GM23338 (cell line): Measurements from ENCODE around the gene AMFR. TPM values are rescaled to one million over a fixed set of nuclear protein-coding genes. Genes with fewer than 3 reads are reported as not detected.

Experiments
- ATAC-seq: fragments of 200-7000 bp; cut with Tn5 transposase; 3 replicates; pipeline ENCODE4 v1.9.1; 2020
- DNase-seq: peaks from one replicate; pipeline ENCODE4 v3.0.0-alpha.2; 2015; ENCODE audit warnings: low spot score
- H2AFZ ChIP-seq: fragments of 200-600 bp; sonication (generic); 2 replicates; pipeline ENCODE4 v1.8.0; 2016; ENCODE audit warnings: antibody characterized with exemption, mild to moderate bottlenecking, moderate library complexity
- H3F3A ChIP-seq: fragments of 200-600 bp; sonication (generic); replicated peaks from 2 replicates; pipeline ENCODE4 v1.8.0; 2017; ENCODE audit warnings: antibody characterized with exemption, mixed run types, low read depth
- H3K27ac ChIP-seq: fragments of 200-600 bp; sonication (generic); 2 replicates; pipeline ENCODE4 v1.6.1; 2016; ENCODE audit warnings: low read depth
- H3K27me3 ChIP-seq: fragments of 200-600 bp; sonication (generic); 2 replicates; pipeline ENCODE4 v1.8.0; 2016; ENCODE audit warnings: mild to moderate bottlenecking, mixed run types, moderate library complexity; ENCODE audit not compliant: insufficient read depth
- H3K36me3 ChIP-seq: fragments of 200-600 bp; sonication (generic); 2 replicates; pipeline ENCODE4 v1.8.0; 2016; ENCODE audit warnings: mild to moderate bottlenecking; ENCODE audit not compliant: insufficient read depth
- H3K4me1 ChIP-seq: fragments of 200-600 bp; sonication (generic); 2 replicates; pipeline ENCODE4 v1.8.0; 2016; ENCODE audit warnings: mild to moderate bottlenecking, moderate library complexity; ENCODE audit not compliant: insufficient read depth
- H3K4me2 ChIP-seq: fragments of 200-600 bp; sonication (generic); 2 replicates; pipeline ENCODE4 v1.7.1; 2017; ENCODE audit warnings: mixed run types
- H3K4me3 ChIP-seq: fragments of 200-600 bp; sonication (generic); 2 replicates; pipeline ENCODE4 v1.6.1; 2016; ENCODE audit warnings: mixed run types
- H3K79me2 ChIP-seq: fragments of 200-600 bp; sonication (generic); replicated peaks from 2 replicates; pipeline ENCODE4 v1.8.0; 2017; ENCODE audit warnings: mild to moderate bottlenecking; ENCODE audit not compliant: insufficient read depth
- H3K9me2 ChIP-seq: fragments of 200-600 bp; sonication (generic); 2 replicates; pipeline ENCODE4 v1.8.0; 2017; ENCODE audit not compliant: insufficient read depth
- H4K20me1 ChIP-seq: fragments of 200-600 bp; sonication (generic); replicated peaks from 2 replicates; pipeline ENCODE4 v1.8.0; 2017; ENCODE audit warnings: mild to moderate bottlenecking; ENCODE audit not compliant: insufficient read depth
- H3K27ac Mint-ChIP-seq: 2 replicates; pipeline ENCODE4 v1.8.0; 2020; ENCODE audit warnings: inconsistent platforms, mild to moderate bottlenecking, moderate library complexity, mixed read lengths
- H3K27me3 Mint-ChIP-seq: 3 replicates; pipeline ENCODE4 v1.8.0; 2022; ENCODE audit warnings: low read depth, mild to moderate bottlenecking, moderate library complexity, mixed read lengths, inconsistent platforms; ENCODE audit not compliant: insufficient read depth, poor library complexity
- H3K36me3 Mint-ChIP-seq: 3 replicates; pipeline ENCODE4 v1.8.0; 2021; ENCODE audit warnings: low read depth, mild to moderate bottlenecking, inconsistent platforms, moderate library complexity, mixed read lengths
- H3K4me1 Mint-ChIP-seq: 3 replicates; pipeline ENCODE4 v1.8.0; 2020; ENCODE audit warnings: mild to moderate bottlenecking, inconsistent platforms, mixed read lengths
- H3K4me3 Mint-ChIP-seq: 3 replicates; pipeline ENCODE4 v1.8.0; 2021; ENCODE audit warnings: moderate library complexity, mild to moderate bottlenecking, inconsistent platforms, mixed read lengths
- H3K9me3 Mint-ChIP-seq: 3 replicates; pipeline ENCODE4 v1.8.0; 2020; ENCODE audit warnings: moderate library complexity, mild to moderate bottlenecking, inconsistent platforms, mixed read lengths
- CREB1 ChIP-seq: fragments of 250-450 bp; sonication (Bioruptor Pico); IDR thresholded peaks from 2 replicates; pipeline ENCODE4 v1.5.0; 2020; ENCODE audit warnings: low read depth, mild to moderate bottlenecking, moderate library complexity
- CTCF ChIP-seq, 2 experiments: fragments of 200-600 bp in 1 of 2; sonication (generic) in 1 of 2; conservative IDR thresholded peaks; 2 replicates each; pipeline versions ENCODE4 v1.5.1 to v1.6.1; 2016 to 2017; ENCODE audit warnings: antibody characterized with exemption in 2 of 2, low read depth in 2 of 2, mild to moderate bottlenecking in 2 of 2, moderate library complexity in 1 of 2
- ETS1 ChIP-seq: IDR thresholded peaks from 2 replicates; pipeline ENCODE4 v1.6.1; 2016; ENCODE audit warnings: antibody characterized with exemption
- EZH2 ChIP-seq: fragments of 200-600 bp; sonication (generic); IDR thresholded peaks from one replicate; pipeline ENCODE4 v1.8.0; 2017; ENCODE audit warnings: antibody characterized with exemption, mild to moderate bottlenecking, low read depth; ENCODE audit not compliant: unreplicated experiment
- EZH2phosphoT487 ChIP-seq: fragments of 200-600 bp; sonication (generic); IDR thresholded peaks from one replicate; pipeline ENCODE4 v1.8.1; 2018; ENCODE audit warnings: antibody characterized with exemption; ENCODE audit not compliant: unreplicated experiment
- JUNB ChIP-seq: IDR thresholded peaks from one replicate; pipeline ENCODE4 v1.6.1; 2016; ENCODE audit warnings: antibody characterized with exemption; ENCODE audit not compliant: unreplicated experiment
- NANOG ChIP-seq: IDR thresholded peaks from 2 replicates; pipeline ENCODE4 v1.6.1; 2016; ENCODE audit warnings: antibody characterized with exemption, borderline replicate concordance
- POLR2AphosphoS5 ChIP-seq: IDR thresholded peaks from 2 replicates; pipeline ENCODE4 v1.6.1; 2016; ENCODE audit warnings: antibody characterized with exemption, low read depth
- REST ChIP-seq: IDR thresholded peaks from one replicate; pipeline ENCODE4 v1.6.1; 2018; ENCODE audit warnings: antibody characterized with exemption; ENCODE audit not compliant: unreplicated experiment
- STAT1 ChIP-seq: IDR thresholded peaks from one replicate; pipeline ENCODE4 v1.6.1; 2016; ENCODE audit warnings: antibody characterized with exemption; ENCODE audit not compliant: unreplicated experiment
- ZNF114 ChIP-seq: fragments of 250-450 bp; sonication (Bioruptor Pico); IDR thresholded peaks from 2 replicates; pipeline ENCODE4 v1.5.0; 2020; ENCODE audit warnings: mild to moderate bottlenecking, moderate library complexity
- polyA plus RNA-seq: library from polyadenylated mRNA; unstranded; fragments of >200 nt; fragmentation: Nextera tagmentation; extraction: Ambion mirVana; gene quantifications from 2 replicates; pipeline ENCODE4 v1.2.1, GENCODE V29; 2016
- total RNA-seq: library from RNA; depleted of rRNA; stranded (reverse); fragments of >200 nt; shearing (Covaris generic); gene quantifications from 2 replicates; pipeline ENCODE4 v1.2.3, GENCODE V29; 2014
- TF ChIP-seq, protein P1 (sequence below): fragments of 250-450 bp; sonication (Bioruptor Pico); IDR thresholded peaks from 2 replicates; pipeline ENCODE4 v1.5.0; 2020; ENCODE audit warnings: mild to moderate bottlenecking, moderate library complexity

Gene AMFR
- total and polyA plus RNA-seq, 2 experiments from 2014 or later, result 9.0 to 41.1 TPM

GRCh38 chr16:56367764-56368163 is 57.6 kb downstream of the AMFR start (continued):
- TF ChIP-seq CTCF (conservative IDR thresholded peaks at IDR 0.05; ENCODE audit: low read depth in 2 of 2) (no peak), CREB1 (no peak), REST (no peak), NANOG (no peak), ETS1 (no peak), EZH2phosphoT487 (no peak), JUNB (no peak), POLR2AphosphoS5 (no peak), EZH2 (no peak)

- Histone ChIP-seq H3F3A (no peaks in the 10 kb centered on the region), H3K9me2 (no peaks in the 10 kb centered on the region), H3K36me3 (no peaks in the 10 kb centered on the region), H3K79me2 (no peaks in the 10 kb centered on the region), H3K4me1 (no peaks in the 10 kb centered on the region), H3K27me3 (no peaks in the 10 kb centered on the region), H3K4me2 (no peak overlapping the region), H3K4me3 (no peak overlapping the region), H3K27ac (no peak overlapping the region), H2AFZ (no peak overlapping the region), H4K20me1 (no peaks in the 10 kb centered on the region; the same call in 1 of the 2 replicates)
- no peak for ATAC-seq
- Mint-ChIP-seq H3K9me3 (no peaks in the 10 kb centered on the region), H3K27ac (no peak overlapping the region), H3K4me3 (no peak overlapping the region), H3K27me3 (peaks cover 3% of the 10 kb centered on the region), H3K4me1 (no peaks in the 10 kb centered on the region), H3K36me3 (peaks cover 12% of the 10 kb centered on the region; the same call in 2 of the 3 replicates)
- DNase-seq, result no peak
- TF ChIP-seq ZNF114 (CRISPR knock-in tag) (no peak), STAT1 (no peak), EZH2phosphoT487 (no peak), EZH2 (no peak), NANOG (no peak)
- TF ChIP-seq, protein P1, sequence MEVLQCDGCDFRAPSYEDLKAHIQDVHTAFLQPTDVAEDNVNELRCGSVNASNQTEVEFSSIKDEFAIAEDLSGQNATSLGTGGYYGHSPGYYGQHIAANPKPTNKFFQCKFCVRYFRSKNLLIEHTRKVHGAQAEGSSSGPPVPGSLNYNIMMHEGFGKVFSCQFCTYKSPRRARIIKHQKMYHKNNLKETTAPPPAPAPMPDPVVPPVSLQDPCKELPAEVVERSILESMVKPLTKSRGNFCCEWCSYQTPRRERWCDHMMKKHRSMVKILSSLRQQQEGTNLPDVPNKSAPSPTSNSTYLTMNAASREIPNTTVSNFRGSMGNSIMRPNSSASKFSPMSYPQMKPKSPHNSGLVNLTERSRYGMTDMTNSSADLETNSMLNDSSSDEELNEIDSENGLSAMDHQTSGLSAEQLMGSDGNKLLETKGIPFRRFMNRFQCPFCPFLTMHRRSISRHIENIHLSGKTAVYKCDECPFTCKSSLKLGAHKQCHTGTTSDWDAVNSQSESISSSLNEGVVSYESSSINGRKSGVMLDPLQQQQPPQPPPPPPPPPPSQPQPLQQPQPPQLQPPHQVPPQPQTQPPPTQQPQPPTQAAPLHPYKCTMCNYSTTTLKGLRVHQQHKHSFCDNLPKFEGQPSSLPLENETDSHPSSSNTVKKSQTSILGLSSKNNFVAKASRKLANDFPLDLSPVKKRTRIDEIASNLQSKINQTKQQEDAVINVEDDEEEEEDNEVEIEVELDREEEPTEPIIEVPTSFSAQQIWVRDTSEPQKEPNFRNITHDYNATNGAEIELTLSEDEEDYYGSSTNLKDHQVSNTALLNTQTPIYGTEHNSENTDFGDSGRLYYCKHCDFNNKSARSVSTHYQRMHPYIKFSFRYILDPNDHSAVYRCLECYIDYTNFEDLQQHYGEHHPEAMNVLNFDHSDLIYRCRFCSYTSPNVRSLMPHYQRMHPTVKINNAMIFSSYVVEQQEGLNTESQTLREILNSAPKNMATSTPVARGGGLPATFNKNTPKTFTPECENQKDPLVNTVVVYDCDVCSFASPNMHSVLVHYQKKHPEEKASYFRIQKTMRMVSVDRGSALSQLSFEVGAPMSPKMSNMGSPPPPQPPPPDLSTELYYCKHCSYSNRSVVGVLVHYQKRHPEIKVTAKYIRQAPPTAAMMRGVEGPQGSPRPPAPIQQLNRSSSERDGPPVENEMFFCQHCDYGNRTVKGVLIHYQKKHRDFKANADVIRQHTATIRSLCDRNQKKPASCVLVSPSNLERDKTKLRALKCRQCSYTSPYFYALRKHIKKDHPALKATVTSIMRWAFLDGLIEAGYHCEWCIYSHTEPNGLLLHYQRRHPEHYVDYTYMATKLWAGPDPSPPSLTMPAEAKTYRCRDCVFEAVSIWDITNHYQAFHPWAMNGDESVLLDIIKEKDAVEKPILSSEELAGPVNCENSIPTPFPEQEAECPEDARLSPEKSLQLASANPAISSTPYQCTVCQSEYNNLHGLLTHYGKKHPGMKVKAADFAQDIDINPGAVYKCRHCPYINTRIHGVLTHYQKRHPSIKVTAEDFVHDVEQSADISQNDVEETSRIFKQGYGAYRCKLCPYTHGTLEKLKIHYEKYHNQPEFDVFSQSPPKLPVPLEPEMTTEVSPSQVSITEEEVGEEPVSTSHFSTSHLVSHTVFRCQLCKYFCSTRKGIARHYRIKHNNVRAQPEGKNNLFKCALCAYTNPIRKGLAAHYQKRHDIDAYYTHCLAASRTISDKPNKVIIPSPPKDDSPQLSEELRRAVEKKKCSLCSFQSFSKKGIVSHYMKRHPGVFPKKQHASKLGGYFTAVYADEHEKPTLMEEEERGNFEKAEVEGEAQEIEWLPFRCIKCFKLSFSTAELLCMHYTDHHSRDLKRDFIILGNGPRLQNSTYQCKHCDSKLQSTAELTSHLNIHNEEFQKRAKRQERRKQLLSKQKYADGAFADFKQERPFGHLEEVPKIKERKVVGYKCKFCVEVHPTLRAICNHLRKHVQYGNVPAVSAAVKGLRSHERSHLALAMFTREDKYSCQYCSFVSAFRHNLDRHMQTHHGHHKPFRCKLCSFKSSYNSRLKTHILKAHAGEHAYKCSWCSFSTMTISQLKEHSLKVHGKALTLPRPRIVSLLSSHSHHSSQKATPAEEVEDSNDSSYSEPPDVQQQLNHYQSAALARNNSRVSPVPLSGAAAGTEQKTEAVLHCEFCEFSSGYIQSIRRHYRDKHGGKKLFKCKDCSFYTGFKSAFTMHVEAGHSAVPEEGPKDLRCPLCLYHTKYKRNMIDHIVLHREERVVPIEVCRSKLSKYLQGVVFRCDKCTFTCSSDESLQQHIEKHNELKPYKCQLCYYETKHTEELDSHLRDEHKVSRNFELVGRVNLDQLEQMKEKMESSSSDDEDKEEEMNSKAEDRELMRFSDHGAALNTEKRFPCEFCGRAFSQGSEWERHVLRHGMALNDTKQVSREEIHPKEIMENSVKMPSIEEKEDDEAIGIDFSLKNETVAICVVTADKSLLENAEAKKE (CRISPR knock-in tag), result no peak
Measured at GRCh38 chr16:56366945-56367344, 58.4 kb downstream of the AMFR start.
